HG02588 (cell line): ENCODE results near the gene TMEM255A.

Experiments
- ATAC-seq: cut with Tn5 transposase; IDR thresholded peaks from one replicate; pipeline ENCODE4 v1.9.1; 2021; ENCODE audit warnings: mild to moderate bottlenecking, moderate library complexity; ENCODE audit not compliant: unreplicated experiment

The TMEM255A gene

GRCh38 chrX:120271218-120271617 is 40.0 kb downstream of the TMEM255A start:
- ATAC-seq: no peak

GRCh38 chrX:120270567-120270966 is 40.7 kb downstream of the TMEM255A start:
- no peak for ATAC-seq

- no peak for ATAC-seq
Measured at GRCh38 chrX:120269373-120270035, 41.8 kb downstream of the TMEM255A start.

- no peak for ATAC-seq
Measured at GRCh38 chrX:120264341-120264740, 46.9 kb downstream of the TMEM255A start.

- ATAC-seq: no peak
Measured at GRCh38 chrX:120262859-120263708, 48.2 kb downstream of the TMEM255A start.

GRCh38 chrX:120260369-120260768 is 50.9 kb downstream of the TMEM255A start:
- ATAC-seq: no peak

GRCh38 chrX:120253784-120254183 is 57.5 kb downstream of the TMEM255A start:
- ATAC-seq: no peak

GRCh38 chrX:120251471-120252011 is 59.7 kb downstream of the TMEM255A start:
- ATAC-seq: no peak

GRCh38 chrX:120250522-120251271 is 60.6 kb downstream of the TMEM255A start, which contains the start of gene ZBTB33:
TSS of gene ZBTB33 (plus strand) at chrX:120250812. CDS start at chrX:120253416, 2,604 bp downstream.
- peak; percentile 98 for ATAC-seq

GRCh38 chrX:120244735-120245498 is 66.3 kb downstream of the TMEM255A start:
- ATAC-seq: peak; percentile 79

GRCh38 chrX:120244395-120244734 is 66.9 kb downstream of the TMEM255A start:
- ATAC-seq: peak; percentile 22

- no peak for ATAC-seq
Measured at GRCh38 chrX:120242813-120243212, 68.4 kb downstream of the TMEM255A start.

GRCh38 chrX:120238933-120239332 is 72.3 kb downstream of the TMEM255A start:
- ATAC-seq: no peak

- ATAC-seq: no peak
Measured at GRCh38 chrX:120236687-120237479, 74.4 kb downstream of the TMEM255A start.

GRCh38 chrX:120235284-120235683 is 76.0 kb downstream of the TMEM255A start:
- ATAC-seq: no peak

- ATAC-seq: no peak
Measured at GRCh38 chrX:120228187-120228908, 82.9 kb downstream of the TMEM255A start.

GRCh38 chrX:120224388-120224787 is 86.9 kb downstream of the TMEM255A start:
- ATAC-seq: no peak

GRCh38 chrX:120223374-120223773 is 87.9 kb downstream of the TMEM255A start:
- no peak for ATAC-seq
